ENCODE data around the gene NAALADL2.

DNA sequence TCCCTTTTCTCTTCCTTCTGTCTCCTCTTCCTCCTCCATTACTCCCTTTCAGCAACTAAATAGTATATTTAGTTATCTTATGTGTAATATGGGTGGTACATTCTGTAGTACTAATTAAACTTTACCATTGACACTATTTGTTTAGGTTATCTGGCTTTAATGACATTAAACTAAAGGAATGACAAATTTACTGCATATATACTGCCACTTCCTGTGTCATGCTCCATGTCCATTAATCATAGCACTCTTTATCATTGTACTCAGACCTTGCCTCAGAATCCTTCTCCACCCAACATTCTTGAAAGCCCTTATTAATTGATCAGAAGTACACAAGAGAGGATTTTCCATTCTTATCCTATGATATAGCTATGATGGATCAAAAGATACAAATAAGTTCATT, 244.2 kb downstream of the NAALADL2 start:
- TF ChIP-seq, protein P1, sequence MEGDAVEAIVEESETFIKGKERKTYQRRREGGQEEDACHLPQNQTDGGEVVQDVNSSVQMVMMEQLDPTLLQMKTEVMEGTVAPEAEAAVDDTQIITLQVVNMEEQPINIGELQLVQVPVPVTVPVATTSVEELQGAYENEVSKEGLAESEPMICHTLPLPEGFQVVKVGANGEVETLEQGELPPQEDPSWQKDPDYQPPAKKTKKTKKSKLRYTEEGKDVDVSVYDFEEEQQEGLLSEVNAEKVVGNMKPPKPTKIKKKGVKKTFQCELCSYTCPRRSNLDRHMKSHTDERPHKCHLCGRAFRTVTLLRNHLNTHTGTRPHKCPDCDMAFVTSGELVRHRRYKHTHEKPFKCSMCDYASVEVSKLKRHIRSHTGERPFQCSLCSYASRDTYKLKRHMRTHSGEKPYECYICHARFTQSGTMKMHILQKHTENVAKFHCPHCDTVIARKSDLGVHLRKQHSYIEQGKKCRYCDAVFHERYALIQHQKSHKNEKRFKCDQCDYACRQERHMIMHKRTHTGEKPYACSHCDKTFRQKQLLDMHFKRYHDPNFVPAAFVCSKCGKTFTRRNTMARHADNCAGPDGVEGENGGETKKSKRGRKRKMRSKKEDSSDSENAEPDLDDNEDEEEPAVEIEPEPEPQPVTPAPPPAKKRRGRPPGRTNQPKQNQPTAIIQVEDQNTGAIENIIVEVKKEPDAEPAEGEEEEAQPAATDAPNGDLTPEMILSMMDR (IDR thresholded peaks at IDR 0.05), result no peak
- no peak for TF ChIP-seq EZH2phosphoT487 (IDR thresholded peaks at IDR 0.05)
- TF ChIP-seq EZH2 (IDR thresholded peaks at IDR 0.05), result no peak

Measured in neural progenitor cell (in vitro differentiated cells).